ENCODE data around the gene SLC34A3. TPM values are rescaled to one million over a fixed set of nuclear protein-coding genes. Genes with fewer than 3 reads are reported as not detected.

Gene SLC34A3
- total RNA-seq, 1 experiment from 2014 or later: 0.13 TPM

DNA sequence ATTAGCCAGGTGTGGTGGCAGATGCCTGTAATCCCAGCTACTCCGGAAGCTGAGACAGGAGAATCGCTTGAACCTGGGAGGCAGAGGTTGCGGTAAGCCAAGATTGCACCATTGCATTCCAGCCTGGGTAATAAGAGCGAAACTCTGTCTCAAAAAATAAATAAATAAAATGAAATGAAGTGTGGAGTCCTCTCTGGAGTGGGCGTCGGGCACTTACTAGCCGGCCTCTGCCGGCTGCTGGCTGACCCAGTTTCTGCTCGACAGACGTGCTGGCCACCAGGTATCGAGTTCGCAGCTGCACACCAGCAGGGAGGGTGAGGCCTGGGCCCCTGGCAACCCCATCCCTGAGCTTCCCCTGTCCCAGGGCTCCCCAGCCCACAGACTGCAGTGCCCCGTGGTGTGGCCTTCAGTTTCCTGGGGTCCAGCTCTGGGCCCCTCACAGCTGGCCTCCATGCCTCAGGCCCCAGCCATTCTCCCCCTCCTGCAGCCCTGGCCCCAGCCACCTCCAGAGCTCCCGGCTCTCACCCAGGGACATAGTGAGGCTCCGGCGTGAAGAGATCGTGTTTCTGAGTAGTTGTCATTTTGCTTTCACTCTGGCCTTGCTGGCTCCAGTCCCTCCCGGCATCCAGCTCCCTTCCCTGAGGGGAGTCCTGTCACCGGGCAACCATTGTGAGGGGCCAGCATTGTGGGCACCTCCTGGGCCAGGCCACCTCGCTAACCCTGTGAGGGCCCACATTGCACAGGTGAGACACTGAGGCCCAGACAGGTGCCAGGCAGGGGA lies 16.6 kb downstream of the SLC34A3 start:
- H3K4me1 Mint-ChIP-seq: peaks cover 27% of the 10 kb centered on the region

DNA sequence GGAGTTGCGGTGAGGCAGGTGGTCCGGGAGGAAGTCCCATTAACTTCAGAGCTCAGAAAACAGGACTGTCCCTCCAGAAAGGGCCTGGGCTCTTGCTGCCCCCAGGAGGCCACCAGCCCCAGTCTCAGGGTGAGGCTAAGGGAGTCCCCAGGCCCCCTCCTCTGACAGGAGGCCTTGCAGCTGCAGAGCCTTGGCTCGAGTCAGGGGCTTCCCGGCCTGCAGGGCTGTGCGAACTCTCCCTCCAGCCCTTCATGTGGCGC lies 17.1 kb downstream of the SLC34A3 start:
- ATAC-seq: no peak
- ChIA-PET CTCF (interaction anchor here (0.6 to 5.9 kb wide), 3 partner anchors 11 to 219 kb away, joined by 3 to 46 read pairs (median 6); no protein-coding TSS in a partner anchor), POLR2A (no interaction called here)
- H3K9me3 Mint-ChIP-seq: no peaks in the 10 kb centered on the region
- H3K4me3 Mint-ChIP-seq: no peak overlapping the region
- H3K4me1 Mint-ChIP-seq: peaks cover 22% of the 10 kb centered on the region
- peaks cover 4% of the 10 kb centered on the region for H3K27me3 Mint-ChIP-seq (ENCODE audit: low read depth)
- H3K27ac Mint-ChIP-seq: no peak overlapping the region
- no peak for DNase-seq (ENCODE audit: low spot score)
- H3K36me3 Mint-ChIP-seq: peaks cover 11% of the 10 kb centered on the region
- TF ChIP-seq JUN (CRISPR knock-in tag; IDR thresholded peaks at IDR 0.05) (no peak), ZNF121 (CRISPR knock-in tag; IDR thresholded peaks at IDR 0.05) (no peak), CREB1 (CRISPR knock-in tag; IDR thresholded peaks at IDR 0.05) (no peak), MXD4 (CRISPR knock-in tag; IDR thresholded peaks at IDR 0.05; ENCODE audit: borderline replicate concordance) (no peak), RORB (CRISPR knock-in tag; IDR thresholded peaks at IDR 0.05) (no peak), SP1 (CRISPR knock-in tag; conservative IDR thresholded peaks at IDR 0.05) (no peak), TEAD1 (CRISPR knock-in tag; IDR thresholded peaks at IDR 0.05) (no peak), RELA (CRISPR knock-in tag; IDR thresholded peaks at IDR 0.05; ENCODE audit: borderline replicate concordance) (no peak), ELF4 (CRISPR knock-in tag; IDR thresholded peaks at IDR 0.05; ENCODE audit: low read depth) (no peak)
- TF ChIP-seq, protein P1, sequence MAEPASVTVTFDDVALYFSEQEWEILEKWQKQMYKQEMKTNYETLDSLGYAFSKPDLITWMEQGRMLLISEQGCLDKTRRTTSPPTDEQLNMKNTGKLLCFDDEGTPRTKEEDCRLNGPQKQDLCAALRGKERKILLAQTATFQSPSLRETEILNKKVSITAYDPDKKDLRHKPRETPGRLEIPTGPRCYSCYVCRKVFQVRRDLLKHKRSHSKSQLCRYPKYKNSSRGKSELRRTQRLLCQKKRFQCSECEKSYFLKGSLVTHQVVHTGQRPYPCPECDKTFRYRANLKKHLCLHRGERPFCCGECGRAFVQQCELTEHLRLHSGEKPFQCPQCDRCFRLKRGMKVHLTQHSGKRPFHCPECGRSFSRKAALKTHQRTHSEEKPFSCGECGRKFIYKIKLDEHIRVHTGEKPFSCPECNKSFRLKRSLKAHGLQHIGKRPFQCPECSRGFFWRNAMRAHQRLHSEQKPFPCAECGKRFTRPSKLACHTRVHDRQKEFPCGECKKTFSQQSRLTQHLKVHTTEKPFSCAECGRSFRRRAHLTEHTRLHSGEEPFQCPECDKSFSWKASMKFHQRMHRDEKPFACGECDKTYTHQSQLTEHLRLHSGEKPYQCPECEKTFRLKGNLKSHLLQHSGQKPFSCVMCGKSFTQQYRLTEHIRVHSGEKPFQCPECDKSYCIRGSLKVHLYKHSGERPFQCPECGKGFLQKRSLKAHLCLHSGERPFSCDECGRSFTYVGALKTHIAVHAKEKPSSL (CRISPR knock-in tag; conservative IDR thresholded peaks at IDR 0.05): no peak
- TF ChIP-seq, protein P2, sequence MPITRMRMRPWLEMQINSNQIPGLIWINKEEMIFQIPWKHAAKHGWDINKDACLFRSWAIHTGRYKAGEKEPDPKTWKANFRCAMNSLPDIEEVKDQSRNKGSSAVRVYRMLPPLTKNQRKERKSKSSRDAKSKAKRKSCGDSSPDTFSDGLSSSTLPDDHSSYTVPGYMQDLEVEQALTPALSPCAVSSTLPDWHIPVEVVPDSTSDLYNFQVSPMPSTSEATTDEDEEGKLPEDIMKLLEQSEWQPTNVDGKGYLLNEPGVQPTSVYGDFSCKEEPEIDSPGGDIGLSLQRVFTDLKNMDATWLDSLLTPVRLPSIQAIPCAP (CRISPR knock-in tag; IDR thresholded peaks at IDR 0.05): no peak
- TF ChIP-seq, protein P3, sequence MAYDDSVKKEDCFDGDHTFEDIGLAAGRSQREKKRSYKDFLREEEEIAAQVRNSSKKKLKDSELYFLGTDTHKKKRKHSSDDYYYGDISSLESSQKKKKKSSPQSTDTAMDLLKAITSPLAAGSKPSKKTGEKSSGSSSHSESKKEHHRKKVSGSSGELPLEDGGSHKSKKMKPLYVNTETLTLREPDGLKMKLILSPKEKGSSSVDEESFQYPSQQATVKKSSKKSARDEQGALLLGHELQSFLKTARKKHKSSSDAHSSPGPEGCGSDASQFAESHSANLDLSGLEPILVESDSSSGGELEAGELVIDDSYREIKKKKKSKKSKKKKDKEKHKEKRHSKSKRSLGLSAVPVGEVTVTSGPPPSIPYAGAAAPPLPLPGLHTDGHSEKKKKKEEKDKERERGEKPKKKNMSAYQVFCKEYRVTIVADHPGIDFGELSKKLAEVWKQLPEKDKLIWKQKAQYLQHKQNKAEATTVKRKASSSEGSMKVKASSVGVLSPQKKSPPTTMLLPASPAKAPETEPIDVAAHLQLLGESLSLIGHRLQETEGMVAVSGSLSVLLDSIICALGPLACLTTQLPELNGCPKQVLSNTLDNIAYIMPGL (CRISPR knock-in tag; IDR thresholded peaks at IDR 0.05): no peak

More for the DNA sequence above, 16.6 kb downstream of the SLC34A3 start:
- Mint-ChIP-seq H3K4me3 (no peak overlapping the region), H3K36me3 (peaks cover 16% of the 10 kb centered on the region), H3K27ac (no peak overlapping the region), H3K27me3 (ENCODE audit: low read depth) (peaks cover 4% of the 10 kb centered on the region), H3K9me3 (no peaks in the 10 kb centered on the region)
- TF ChIP-seq ZNF317 (CRISPR knock-in tag; IDR thresholded peaks at IDR 0.05; ENCODE audit: borderline replicate concordance, low read depth): no peak
- DNase-seq (ENCODE audit: low spot score) (no peak), ATAC-seq (no peak)
- ChIA-PET CTCF (interaction anchor here (0.6 to 5.9 kb wide), 3 partner anchors 11 to 84 kb away, joined by 3 to 46 read pairs (median 5); no protein-coding TSS in a partner anchor), POLR2A (no interaction called here)

- ChIA-PET CTCF (interaction anchor here (1.2 to 5.9 kb wide), 2 partner anchors 14 to 52 kb away, joined by 3 to 46 read pairs; partner anchors contain the start of gene NRARP), POLR2A (interaction anchor here (4.2 kb wide), 1 partner anchor 10 kb away, joined by 30 read pairs; the partner anchor contains the start of gene TUBB4B)
- no peak overlapping the region for H3K4me3 Mint-ChIP-seq
- H3K36me3 Mint-ChIP-seq: no peaks in the 10 kb centered on the region
- H3K9me3 Mint-ChIP-seq: no peaks in the 10 kb centered on the region
- H3K27ac Mint-ChIP-seq: no peak overlapping the region
- ATAC-seq (no peak), DNase-seq (ENCODE audit: low spot score) (no peak)
- TF ChIP-seq ZNF317 (CRISPR knock-in tag; IDR thresholded peaks at IDR 0.05; ENCODE audit: borderline replicate concordance, low read depth) (no peak), KAT7 (CRISPR knock-in tag; IDR thresholded peaks at IDR 0.05; ENCODE audit: borderline replicate concordance) (no peak), TP53 (CRISPR knock-in tag; IDR thresholded peaks at IDR 0.05) (no peak), ZNF423 (CRISPR knock-in tag; IDR thresholded peaks at IDR 0.05) (peak; percentile 8; the same call in 1 of the 2 replicates)
- peaks cover 8% of the 10 kb centered on the region for H3K4me1 Mint-ChIP-seq
- peaks cover 11% of the 10 kb centered on the region for H3K27me3 Mint-ChIP-seq (ENCODE audit: low read depth)
These were observed 19.9 kb downstream of the SLC34A3 start for GRCh38 chr9:137250329-137251193.

Measured in WTC11 (cell line).